GM19455 (cell line): ENCODE data around the gene UGT2B7.

ENCODE experiments used
- ATAC-seq: cut with Tn5 transposase; IDR thresholded peaks from one replicate; pipeline ENCODE4 v1.9.1; 2021; ENCODE audit not compliant: unreplicated experiment

UGT2B7 gene

GRCh38 chr4:69147334-69147733 lies 51.1 kb downstream of the UGT2B7 start:
- no peak for ATAC-seq

- no peak for ATAC-seq
Measured at GRCh38 chr4:69154021-69154420, 57.7 kb downstream of the UGT2B7 start.

GRCh38 chr4:69156913-69157312 lies 60.6 kb downstream of the UGT2B7 start:
- ATAC-seq: no peak
